Thyroid gland (tissue), 4 donors: ENCODE results near the gene IL18RAP. TPM values are rescaled to one million over a fixed set of nuclear protein-coding genes. Genes with fewer than 3 reads are reported as not detected.

Experiments
- DNase-seq, 2 donors: peaks; one replicate each; pipeline ENCODE4 v3.0.0-alpha.2; 2019
- H3K27ac ChIP-seq, 3 donors: fragments of 200-600 bp; sonication (generic); 1 replicate in 2 of 3; 2 replicates in 1 of 3; pipeline ENCODE4 v1.5.1; 2016 to 2019; ENCODE audit warnings: mild to moderate bottlenecking in 1 of 3, moderate library complexity in 1 of 3
- H3K27me3 ChIP-seq: fragments of 200-600 bp; sonication (generic); one replicate; pipeline ENCODE4 v1.5.1; 2019
- H3K36me3 ChIP-seq, 2 donors: fragments of 200-600 bp; sonication (generic); one replicate each; pipeline ENCODE4 v1.5.1; 2016 to 2019
- H3K4me1 ChIP-seq, 2 donors: fragments of 200-600 bp; sonication (generic); one replicate each; pipeline ENCODE4 v1.5.1; 2017 to 2019
- H3K4me3 ChIP-seq, 3 donors: fragments of 200-600 bp; sonication (generic); replicated peaks in 1 of 3; 1 replicate in 2 of 3; 2 replicates in 1 of 3; pipeline ENCODE4 v1.5.1; 2016; ENCODE audit warnings: mild to moderate bottlenecking in 1 of 3
- H3K9me3 ChIP-seq: fragments of 200-600 bp; sonication (generic); one replicate; pipeline ENCODE4 v1.5.1; 2017
- POLR2A ChIP-seq, 2 donors: fragments of 450-650 bp; IDR thresholded peaks; one replicate each; pipeline ENCODE4 v1.6.1; 2017; ENCODE audit warnings: antibody characterized with exemption in 2 of 2, mild to moderate bottlenecking in 2 of 2, moderate library complexity in 1 of 2
- WGBS, 2 donors: methylation state at CpG; one replicate each; pipeline ENCODE4 v1.1.5; 2017; 5-methylcytosine and 5-hydroxymethylcytosine counted together
- intact Hi-C: fragments of 100-400 bp; cut with DNase I; formaldehyde crosslinking; loops from one replicate; pipeline ENCODE4 v1.15.1; 2023
- total RNA-seq, 4 donors: library from RNA; depleted of rRNA; stranded (reverse); fragments of >200 nt; gene quantifications; one replicate each; pipeline ENCODE4 v1.2.3, GENCODE V29; 2016
- TF ChIP-seq, protein P1 (sequence below), 6 experiments: fragments of 200-600 bp in 3 of 6; fragments of 450-650 bp in 3 of 6; sonication (generic) in 3 of 6; IDR thresholded peaks; one replicate each; pipeline ENCODE4 v1.5.1; 2016 to 2019; ENCODE audit warnings: antibody characterized with exemption in 6 of 6, mild to moderate bottlenecking in 2 of 6, inconsistent platforms in 1 of 6, moderate library complexity in 1 of 6

The IL18RAP gene
- total RNA-seq, 4 donors from 2014 or later, result 1.6 to 3.1 (median 2.8) TPM

DNA sequence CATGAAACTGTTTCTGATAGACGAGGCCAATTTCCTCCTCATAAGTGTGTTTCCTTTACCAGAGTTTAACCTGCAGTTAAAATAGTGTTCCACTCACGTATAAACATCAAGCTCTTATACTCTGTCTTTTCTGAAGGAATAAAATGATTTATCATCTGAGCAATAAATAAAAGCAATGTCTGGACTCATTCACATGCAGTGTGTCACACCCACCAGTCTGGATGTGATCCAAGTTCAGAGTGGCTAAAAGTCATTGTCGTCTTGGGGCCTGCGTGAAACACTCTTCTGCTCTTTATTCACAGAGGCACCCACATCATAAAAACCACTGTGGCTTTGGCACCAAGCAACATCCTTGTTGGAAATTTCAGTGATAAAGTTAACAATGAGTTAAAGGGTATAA, 30.5 kb downstream of the IL18RAP start:
- Histone ChIP-seq H3K27ac (no peak overlapping the region), H3K36me3 (no peaks in the 10 kb centered on the region), H3K4me3 (no peak overlapping the region), H3K9me3 (no peaks in the 10 kb centered on the region), H3K4me1 (no peaks in the 10 kb centered on the region), H3K27me3 (no peaks in the 10 kb centered on the region)
- intact Hi-C loops, result loop anchor here (10.0 kb wide), 2 partner anchors 569 to 1029 kb away; no protein-coding TSS in a partner anchor
- 54 to 67% methylated on average over 4 of the region's 4 CpGs for WGBS, 2 donors
- no peak for TF ChIP-seq POLR2A (IDR thresholded peaks at IDR 0.05)
- no peak for DNase-seq

DNA sequence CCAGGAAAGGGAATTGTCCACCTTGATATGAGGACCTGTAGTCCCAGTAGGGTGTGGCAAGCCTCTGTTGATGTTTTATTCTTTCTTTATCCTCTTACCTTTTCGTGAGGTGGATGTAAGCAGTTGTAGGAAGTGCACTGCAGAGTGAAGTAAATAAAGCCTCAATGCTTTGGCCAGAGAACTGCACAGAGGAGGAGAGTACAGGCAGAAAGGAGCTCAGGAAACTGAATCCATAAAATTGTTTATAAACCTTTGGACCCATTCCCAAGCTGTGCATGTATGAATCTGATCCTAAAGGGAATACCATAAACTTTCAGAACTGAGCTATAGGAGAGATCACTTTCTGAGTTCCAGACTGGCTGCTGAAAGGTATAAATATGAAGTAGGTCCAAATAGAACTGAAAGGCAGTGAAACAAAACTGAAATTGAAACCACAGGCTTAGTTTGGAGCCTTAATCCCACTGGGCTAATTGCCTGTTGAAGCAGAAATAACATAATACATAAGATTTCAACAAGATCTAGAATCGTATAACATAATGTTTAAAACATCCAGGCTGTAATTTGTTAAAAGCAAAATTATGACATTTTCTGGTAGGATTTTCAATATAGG, 32.2 kb downstream of the IL18RAP start:
- intact Hi-C loops, result loop anchor here (10.0 kb wide), 2 partner anchors 570 to 1030 kb away; no protein-coding TSS in a partner anchor
- no peak overlapping the region for H3K4me3 ChIP-seq
- WGBS, 2 donors, result 83 to 84% methylated on average over 2 of the region's 2 CpGs

DNA sequence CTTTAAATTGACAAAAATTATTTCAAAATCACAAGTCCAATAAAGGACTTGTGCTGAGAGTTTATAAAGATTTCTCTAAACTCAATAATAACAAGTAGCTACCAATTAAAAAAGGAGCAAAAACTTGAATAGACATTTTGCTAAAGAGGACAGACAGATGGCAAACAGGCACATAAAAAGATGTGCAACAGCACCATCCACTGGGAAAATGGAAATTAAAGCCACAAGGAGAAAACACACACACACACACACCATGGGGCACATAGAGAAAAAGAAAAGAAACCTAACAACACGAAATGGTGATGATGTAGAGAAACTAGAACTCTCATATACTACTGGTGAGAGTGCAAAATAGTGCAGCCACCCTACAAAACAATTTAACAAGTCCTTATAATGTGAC, 37.5 kb downstream of the IL18RAP start:
- Histone ChIP-seq H3K27ac (no peak overlapping the region), H3K4me3 (no peak overlapping the region), H3K9me3 (no peaks in the 10 kb centered on the region), H3K36me3 (no peaks in the 10 kb centered on the region), H3K4me1 (no peaks in the 10 kb centered on the region), H3K27me3 (no peaks in the 10 kb centered on the region)
- TF ChIP-seq, protein P1, sequence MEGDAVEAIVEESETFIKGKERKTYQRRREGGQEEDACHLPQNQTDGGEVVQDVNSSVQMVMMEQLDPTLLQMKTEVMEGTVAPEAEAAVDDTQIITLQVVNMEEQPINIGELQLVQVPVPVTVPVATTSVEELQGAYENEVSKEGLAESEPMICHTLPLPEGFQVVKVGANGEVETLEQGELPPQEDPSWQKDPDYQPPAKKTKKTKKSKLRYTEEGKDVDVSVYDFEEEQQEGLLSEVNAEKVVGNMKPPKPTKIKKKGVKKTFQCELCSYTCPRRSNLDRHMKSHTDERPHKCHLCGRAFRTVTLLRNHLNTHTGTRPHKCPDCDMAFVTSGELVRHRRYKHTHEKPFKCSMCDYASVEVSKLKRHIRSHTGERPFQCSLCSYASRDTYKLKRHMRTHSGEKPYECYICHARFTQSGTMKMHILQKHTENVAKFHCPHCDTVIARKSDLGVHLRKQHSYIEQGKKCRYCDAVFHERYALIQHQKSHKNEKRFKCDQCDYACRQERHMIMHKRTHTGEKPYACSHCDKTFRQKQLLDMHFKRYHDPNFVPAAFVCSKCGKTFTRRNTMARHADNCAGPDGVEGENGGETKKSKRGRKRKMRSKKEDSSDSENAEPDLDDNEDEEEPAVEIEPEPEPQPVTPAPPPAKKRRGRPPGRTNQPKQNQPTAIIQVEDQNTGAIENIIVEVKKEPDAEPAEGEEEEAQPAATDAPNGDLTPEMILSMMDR (IDR thresholded peaks at IDR 0.05), result no peak
- TF ChIP-seq POLR2A (IDR thresholded peaks at IDR 0.05), result no peak
- 85 to 91% methylated on average over 1 of the region's 1 CpG for WGBS, 2 donors
- DNase-seq, result no peak
- intact Hi-C loops, result no loop called here

More for the DNA sequence above, 32.2 kb downstream of the IL18RAP start:
- no peaks in the 10 kb centered on the region for H3K36me3 ChIP-seq
- H3K4me1 ChIP-seq, result no peaks in the 10 kb centered on the region
- H3K9me3 ChIP-seq, result no peaks in the 10 kb centered on the region
- TF ChIP-seq, protein P1 (IDR thresholded peaks at IDR 0.05), result no peak
- no peak for TF ChIP-seq POLR2A (IDR thresholded peaks at IDR 0.05)
- H3K27ac ChIP-seq, result no peak overlapping the region
- H3K27me3 ChIP-seq, result no peaks in the 10 kb centered on the region
- DNase-seq, result no peak

DNA sequence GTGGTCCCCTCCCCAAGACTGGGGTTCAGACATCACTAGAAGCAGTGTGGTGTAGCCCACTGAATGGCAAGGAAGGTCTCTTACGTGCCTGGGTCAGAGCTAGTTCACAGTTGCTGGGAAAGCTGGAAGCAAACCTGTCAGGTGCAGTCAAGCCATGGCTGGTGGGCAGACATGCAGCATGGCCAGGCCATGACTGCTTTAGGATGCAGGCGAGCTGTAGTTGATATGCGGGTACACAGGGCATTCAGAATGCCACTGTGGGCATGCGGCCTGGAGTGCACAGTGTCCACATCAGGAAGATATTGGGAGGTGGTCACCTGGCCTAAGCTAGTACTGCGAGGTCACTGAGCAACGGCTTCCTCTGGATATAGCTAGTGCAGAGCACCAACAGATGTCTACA, 38.2 kb downstream of the IL18RAP start:
- DNase-seq, result no peak
- Histone ChIP-seq H3K4me1 (no peaks in the 10 kb centered on the region), H3K27me3 (no peaks in the 10 kb centered on the region), H3K4me3 (no peak overlapping the region), H3K27ac (no peak overlapping the region), H3K9me3 (no peaks in the 10 kb centered on the region), H3K36me3 (no peaks in the 10 kb centered on the region)
- intact Hi-C loops, result no loop called here
- TF ChIP-seq POLR2A (IDR thresholded peaks at IDR 0.05), result no peak
- TF ChIP-seq, protein P1 (IDR thresholded peaks at IDR 0.05), result no peak
- 89 to 92% methylated on average over 6 of the region's 6 CpGs for WGBS, 2 donors

DNA sequence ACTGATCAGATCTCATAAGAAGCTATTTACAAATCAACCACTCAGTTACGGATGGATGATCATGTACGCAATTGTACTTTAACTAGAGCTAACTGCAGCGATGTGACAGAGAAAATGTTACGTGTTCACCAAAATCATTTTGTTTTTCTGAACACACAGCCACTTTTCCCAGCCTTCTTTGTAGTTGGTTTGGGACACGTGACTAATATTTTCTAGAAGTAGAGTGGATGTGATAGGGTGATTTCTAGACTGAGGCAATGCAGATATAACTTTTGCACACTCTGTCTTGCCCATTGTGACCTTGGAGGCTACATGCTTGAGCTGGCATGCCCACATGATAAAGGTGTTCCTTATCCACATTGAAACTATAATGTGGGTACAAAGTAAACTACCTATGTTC, 40.2 kb downstream of the IL18RAP start:
- DNase-seq, result no peak
- no peak for TF ChIP-seq POLR2A (IDR thresholded peaks at IDR 0.05)
- TF ChIP-seq, protein P1 (IDR thresholded peaks at IDR 0.05), result no peak

More for the DNA sequence above, 40.2 kb downstream of the IL18RAP start:
- Histone ChIP-seq H3K9me3 (no peaks in the 10 kb centered on the region), H3K36me3 (no peaks in the 10 kb centered on the region), H3K27me3 (no peaks in the 10 kb centered on the region), H3K4me1 (no peaks in the 10 kb centered on the region), H3K27ac (no peak overlapping the region), H3K4me3 (no peak overlapping the region)
- WGBS, 2 donors, result 91% methylated on average over 5 of the region's 5 CpGs
- intact Hi-C loops, result no loop called here
